A549 (cell line): ENCODE data around the gene ETV3. TPM values are rescaled to one million over a fixed set of nuclear protein-coding genes. Genes with fewer than 3 reads are reported as not detected.

ENCODE experiments used
- ATAC-seq, 2 experiments: fragments of 200-7000 bp in 1 of 2; fragments of >200 bp in 1 of 2; cut with Nextera tagmentation in 1 of 2; cut with Tn5 transposase in 1 of 2; 3 replicates each; pipeline versions ENCODE4 v1.8.0 to v1.9.1; 2018 to 2020; ENCODE audit warnings: mild to moderate bottlenecking in 1 of 2, moderate library complexity in 1 of 2
- CTCF ChIA-PET: fragments of 300-600 bp; sonication (Branson Sonifier 250); formaldehyde crosslinking; extraction: SDS; loops from one replicate; lab custom pipeline; 2021; ENCODE audit warnings: antibody characterized with exemption, inconsistent platforms; lab: Yijun Ruan, JAX
- POLR2A ChIA-PET: fragments of 350-600 bp; formaldehyde crosslinking; extraction: SDS; loops from one replicate; lab custom pipeline; 2021; ENCODE audit warnings: antibody characterized with exemption, inconsistent platforms; lab: Yijun Ruan, JAX
- DNase-seq, 2 experiments: peaks; one replicate each; pipeline versions ENCODE4 v3.0.0 to v3.0.0-alpha.2; 2011 to 2016; ENCODE audit warnings: low read depth in 1 of 2, low spot score in 1 of 2
- FAIRE-seq: peaks from 2 replicates; lab custom pipeline; 2011; peaks lifted over from hg19 to GRCh38; lab: Jason Lieb, UNC
- H3K27ac ChIP-seq, 2 experiments: fragments of >200 bp; sonication (Bioruptor Twin); formaldehyde crosslinking; 3 replicates each; pipeline ENCODE4 v1.5.1; 2016 to 2017
- H3K4me1 ChIP-seq: fragments of >200 bp; sonication (Bioruptor Twin); formaldehyde crosslinking; 3 replicates; pipeline ENCODE4 v1.6.1; 2016
- H3K4me2 ChIP-seq: fragments of >200 bp; sonication (Bioruptor Twin); formaldehyde crosslinking; 3 replicates; pipeline ENCODE4 v1.6.1; 2016
- H3K4me3 ChIP-seq: fragments of >200 bp; sonication (Bioruptor Twin); formaldehyde crosslinking; 3 replicates; pipeline ENCODE4 v1.5.1; 2016
- H3K9me3 ChIP-seq: fragments of >200 bp; sonication (Bioruptor Twin); formaldehyde crosslinking; 3 replicates; pipeline ENCODE4 v1.6.1; 2016
- BHLHE40 ChIP-seq: IDR thresholded peaks from 2 replicates; pipeline ENCODE4 v1.6.1; 2012; ENCODE audit warnings: low read depth, low read length, inconsistent platforms
- CHD4 ChIP-seq: fragments of 200-600 bp; sonication (generic); IDR thresholded peaks from 2 replicates; pipeline ENCODE4 v1.6.1; 2016; ENCODE audit warnings: antibody characterized with exemption, mild to moderate bottlenecking, borderline replicate concordance
- E2F6 ChIP-seq: IDR thresholded peaks from 2 replicates; pipeline ENCODE4 v1.6.1; 2012; ENCODE audit warnings: low read depth, borderline replicate concordance
- EHF ChIP-seq: fragments of 250-450 bp; sonication (Bioruptor Pico); IDR thresholded peaks from 2 replicates; pipeline ENCODE4 v1.5.0; 2020; ENCODE audit warnings: mild to moderate bottlenecking
- EP300 ChIP-seq, 2 experiments: fragments of >200 bp; sonication (Bioruptor Twin); formaldehyde crosslinking; IDR thresholded peaks; 2 replicates in 1 of 2; 3 replicates in 1 of 2; pipeline ENCODE4 v1.6.1; 2016 to 2017
- FOSL2 ChIP-seq, 2 experiments: fragments of 450-650 bp in 1 of 2; fragments of >200 bp in 1 of 2; sonication (Bioruptor Twin) in 1 of 2; formaldehyde crosslinking; IDR thresholded peaks; 2 replicates each; pipeline versions ENCODE4 v1.5.0 to v1.6.1; 2016 to 2020; ENCODE audit warnings: mild to moderate bottlenecking in 1 of 2, moderate library complexity in 1 of 2
- FOXS1 ChIP-seq: fragments of 250-450 bp; sonication (Bioruptor Pico); IDR thresholded peaks from 2 replicates; pipeline ENCODE4 v1.5.0; 2020; ENCODE audit warnings: mild to moderate bottlenecking, moderate library complexity
- HDAC2 ChIP-seq: fragments of 200-600 bp; sonication (generic); IDR thresholded peaks from 2 replicates; pipeline ENCODE4 v1.6.1; 2016
- HEYL ChIP-seq: fragments of 250-450 bp; sonication (Bioruptor Pico); IDR thresholded peaks from 2 replicates; pipeline ENCODE4 v1.8.0; 2021; ENCODE audit warnings: mild to moderate bottlenecking, moderate library complexity
- HOXA7 ChIP-seq: fragments of 250-450 bp; sonication (Bioruptor Pico); IDR thresholded peaks from 2 replicates; pipeline ENCODE4 v1.5.0; 2020; ENCODE audit warnings: mild to moderate bottlenecking, moderate library complexity
- JUNB ChIP-seq: fragments of >200 bp; sonication (Bioruptor Twin); formaldehyde crosslinking; IDR thresholded peaks from 2 replicates; pipeline ENCODE4 v1.6.1; 2016
- KDM1A ChIP-seq: fragments of 200-600 bp; sonication (generic); IDR thresholded peaks from 2 replicates; pipeline ENCODE4 v1.6.1; 2016; ENCODE audit warnings: low read depth, mild to moderate bottlenecking
- MAFK ChIP-seq: fragments of 450-650 bp; IDR thresholded peaks from 2 replicates; pipeline ENCODE4 v1.6.1; 2014; ENCODE audit not compliant: partially characterized antibody
- NFE2L2 ChIP-seq: fragments of 150-350 bp; conservative IDR thresholded peaks from 2 replicates; pipeline ENCODE4 v1.6.1; 2014; ENCODE audit warnings: low read length
- POLR2AphosphoS2 ChIP-seq: conservative IDR thresholded peaks from 2 replicates; pipeline ENCODE4 v1.6.1; 2012; ENCODE audit warnings: low read length, improper control_type of control experiment, inconsistent platforms
- RARB ChIP-seq: fragments of 250-450 bp; sonication (Bioruptor Pico); IDR thresholded peaks from 2 replicates; pipeline ENCODE4 v1.8.0; 2021; ENCODE audit warnings: mild to moderate bottlenecking, moderate library complexity
- SREBF2 ChIP-seq: fragments of 450-650 bp; IDR thresholded peaks from 2 replicates; pipeline ENCODE4 v1.6.1; 2014; ENCODE audit warnings: mild to moderate bottlenecking, moderate library complexity
- ZFP36 ChIP-seq: fragments of 450-650 bp; IDR thresholded peaks from 2 replicates; pipeline ENCODE4 v1.6.1; 2014; ENCODE audit warnings: borderline replicate concordance; ENCODE audit not compliant: partially characterized antibody
- ZNF302 ChIP-seq: fragments of 250-450 bp; sonication (Bioruptor Pico); IDR thresholded peaks from 2 replicates; pipeline ENCODE4 v1.9.0; 2021; ENCODE audit warnings: inconsistent platforms, mild to moderate bottlenecking, moderate library complexity
- WGBS: methylation state at CpG from one replicate; pipeline ENCODE4 v1.1.6; 2017; ENCODE audit errors: missing lambda C conversion rate; 5-methylcytosine and 5-hydroxymethylcytosine counted together
- polyA plus RNA-seq, 4 experiments: library from polyadenylated mRNA; depleted of rRNA in 3 of 4; stranded (reverse); fragments of >200 nt; fragmentation: RNase III in 1 of 4; extraction: RNeasy Plus Mini Kit Qiagen cat#74134 plus additional on column Dnase treatment in 1 of 4; gene quantifications; 2 replicates in 3 of 4; 3 replicates in 1 of 4; pipeline ENCODE4 v1.2.3, GENCODE V29; 2011 to 2017
- TF ChIP-seq, protein P1 (sequence below): IDR thresholded peaks from 2 replicates; pipeline ENCODE4 v1.6.1; 2012
- TF ChIP-seq, protein P2 (sequence below): fragments of 450-650 bp; IDR thresholded peaks from 2 replicates; pipeline ENCODE4 v1.6.1; 2014; ENCODE audit warnings: antibody characterized with exemption

The ETV3 gene
- polyA plus RNA-seq, 2 of the 4 experiments (the other 2 are of a cell fraction): 11.1 to 14.5 TPM

GRCh38 chr1:157119008-157119407 lies 19.2 kb downstream of the ETV3 start:
- Histone ChIP-seq H3K4me1 (no peaks in the 10 kb centered on the region), H3K4me3 (no peak overlapping the region), H3K4me2 (no peak overlapping the region), H3K27ac (no peak overlapping the region), H3K9me3 (no peaks in the 10 kb centered on the region)
- ChIA-PET CTCF (interaction anchor here (1.0 to 1.5 kb wide), 2 partner anchors 29 to 37 kb away, joined by 3 to 4 read pairs; no protein-coding TSS in a partner anchor), POLR2A (no interaction called here)
- no peak for FAIRE-seq
- 79% methylated on average over 9 of the region's 9 CpGs for WGBS
- ATAC-seq: peak in 1 of 2 experiments; percentile 9; a peak in 1 of 6 replicates
- no peak for DNase-seq
- TF ChIP-seq ZNF302 (CRISPR knock-in tag): no peak
- TF ChIP-seq BHLHE40: no peak
- no peak for TF ChIP-seq EHF (CRISPR knock-in tag)
- no peak for TF ChIP-seq KDM1A
- TF ChIP-seq NFE2L2: no peak
- TF ChIP-seq RARB: no peak
- no peak for TF ChIP-seq HOXA7 (CRISPR knock-in tag)
- TF ChIP-seq, protein P1, sequence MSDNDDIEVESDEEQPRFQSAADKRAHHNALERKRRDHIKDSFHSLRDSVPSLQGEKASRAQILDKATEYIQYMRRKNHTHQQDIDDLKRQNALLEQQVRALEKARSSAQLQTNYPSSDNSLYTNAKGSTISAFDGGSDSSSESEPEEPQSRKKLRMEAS: no peak
- TF ChIP-seq MAFK: no peak
- TF ChIP-seq ZFP36: no peak
- TF ChIP-seq POLR2AphosphoS2: no peak
- no peak for TF ChIP-seq HEYL (CRISPR knock-in tag)
- TF ChIP-seq HDAC2: no peak
- no peak for TF ChIP-seq E2F6
- TF ChIP-seq, protein P2, sequence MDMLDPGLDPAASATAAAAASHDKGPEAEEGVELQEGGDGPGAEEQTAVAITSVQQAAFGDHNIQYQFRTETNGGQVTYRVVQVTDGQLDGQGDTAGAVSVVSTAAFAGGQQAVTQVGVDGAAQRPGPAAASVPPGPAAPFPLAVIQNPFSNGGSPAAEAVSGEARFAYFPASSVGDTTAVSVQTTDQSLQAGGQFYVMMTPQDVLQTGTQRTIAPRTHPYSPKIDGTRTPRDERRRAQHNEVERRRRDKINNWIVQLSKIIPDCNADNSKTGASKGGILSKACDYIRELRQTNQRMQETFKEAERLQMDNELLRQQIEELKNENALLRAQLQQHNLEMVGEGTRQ: no peak
- TF ChIP-seq EP300 (IDR thresholded peaks at IDR 0.05): no peak
- TF ChIP-seq FOSL2 (IDR thresholded peaks at IDR 0.05): no peak
- TF ChIP-seq FOSL2 (CRISPR knock-in tag; IDR thresholded peaks at IDR 0.05): no peak

GRCh38 chr1:157117527-157118057 lies 20.6 kb downstream of the ETV3 start:
- no peak overlapping the region for H3K27ac ChIP-seq
- 69% methylated on average over 3 of the region's 4 CpGs for WGBS
- no peak for ATAC-seq
- DNase-seq: no peak
- POLR2A ChIA-PET: no interaction called here
- TF ChIP-seq FOXS1 (CRISPR knock-in tag): no peak
- TF ChIP-seq NFE2L2: no peak
- no peak for TF ChIP-seq SREBF2
- TF ChIP-seq CHD4: no peak
- TF ChIP-seq HDAC2: no peak
- FAIRE-seq: no peak
- no peak overlapping the region for H3K4me2 ChIP-seq
- H3K4me1 ChIP-seq: no peaks in the 10 kb centered on the region
- H3K9me3 ChIP-seq: no peaks in the 10 kb centered on the region
- CTCF ChIA-PET: interaction anchor here (2.1 to 9.8 kb wide), 2 partner anchors 28 to 38 kb away, joined by 11 to 79 read pairs; no protein-coding TSS in a partner anchor
- H3K4me3 ChIP-seq: no peak overlapping the region

DNA sequence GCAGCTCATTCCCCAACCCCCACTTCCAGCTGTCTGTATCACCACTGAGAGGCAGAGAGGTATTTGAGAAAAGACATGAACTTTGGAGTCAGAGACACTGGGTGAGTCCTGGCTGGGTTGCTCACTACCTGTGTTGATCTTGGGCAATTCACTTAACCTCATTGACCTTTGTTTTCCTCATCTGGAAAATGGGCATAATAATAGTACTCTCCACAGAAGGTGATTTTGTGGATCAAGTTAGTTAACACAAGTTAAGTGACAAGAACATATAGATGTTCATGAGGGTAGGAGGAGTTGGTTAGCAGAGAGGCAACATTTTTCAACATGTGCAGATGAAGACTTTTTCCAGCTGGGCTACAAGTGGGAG lies 21.5 kb downstream of the ETV3 start:
- POLR2A ChIA-PET: no interaction called here
- ATAC-seq (no peak), DNase-seq (no peak), FAIRE-seq (no peak)
- Histone ChIP-seq H3K4me3 (no peak overlapping the region), H3K9me3 (no peaks in the 10 kb centered on the region), H3K27ac (no peak overlapping the region), H3K4me1 (no peaks in the 10 kb centered on the region), H3K4me2 (no peak overlapping the region)
- TF ChIP-seq KDM1A: peak; percentile 45; the same call in 1 of the 2 replicates
- TF ChIP-seq JUNB: no peak
- CTCF ChIA-PET: interaction anchor here (0.5 to 9.8 kb wide), 4 partner anchors 10 to 39 kb away, joined by 3 to 79 read pairs (median 8); no protein-coding TSS in a partner anchor
